H1 (cell line): ENCODE measurements around the gene FANK1. TPM values are rescaled to one million over a fixed set of nuclear protein-coding genes. Genes with fewer than 3 reads are reported as not detected.

Experiments used
- CTCF ChIA-PET: fragments of 300-600 bp; sonication (Branson Sonifier 250); formaldehyde crosslinking; loops from one replicate; lab custom pipeline; 2021; ENCODE audit not compliant: partially characterized antibody; lab: Charles Lee
- POLR2A ChIA-PET: fragments of 300-600 bp; sonication (Branson Sonifier 250); formaldehyde crosslinking; loops from one replicate; lab custom pipeline; 2021; ENCODE audit warnings: inconsistent platforms; ENCODE audit not compliant: partially characterized antibody; lab: Charles Lee
- DNase-seq, 2 experiments: peaks; one replicate each; pipeline versions ENCODE4 v3.0.0 to v3.0.0-alpha.2; 2010 to 2022; ENCODE audit warnings: low spot score in 2 of 2, low read depth in 1 of 2, mixed read lengths in 1 of 2
- FAIRE-seq: peaks from 2 replicates; lab custom pipeline; 2011; peaks lifted over from hg19 to GRCh38; lab: Jason Lieb, UNC
- H2AFZ ChIP-seq: 2 replicates; pipeline ENCODE4 v1.8.1; 2012; ENCODE audit warnings: low read length, inconsistent platforms
- H2AK5ac ChIP-seq: 2 replicates; pipeline ENCODE4 v1.6.1; 2013; ENCODE audit warnings: low read depth, low read length
- H2BK120ac ChIP-seq: replicated peaks from 2 replicates; pipeline ENCODE3; 2013; ENCODE audit warnings: low read depth, low read length, inconsistent platforms
- H2BK12ac ChIP-seq: 2 replicates; pipeline ENCODE4 v1.6.1; 2013; ENCODE audit warnings: low read depth, low read length
- H2BK15ac ChIP-seq: 2 replicates; pipeline ENCODE4 v1.6.1; 2013; ENCODE audit warnings: low read length
- H2BK20ac ChIP-seq: 2 replicates; pipeline ENCODE4 v1.6.1; 2013; ENCODE audit warnings: low read length
- H2BK5ac ChIP-seq: 2 replicates; pipeline ENCODE4 v1.6.1; 2013; ENCODE audit warnings: low read depth, low read length
- H3K14ac ChIP-seq: 2 replicates; pipeline ENCODE4 v1.6.1; 2013; ENCODE audit warnings: inconsistent platforms; ENCODE audit not compliant: insufficient read length
- H3K18ac ChIP-seq: 2 replicates; pipeline ENCODE4 v1.6.1; 2013; ENCODE audit warnings: low read length; ENCODE audit errors: extremely low read depth
- H3K23ac ChIP-seq: 2 replicates; pipeline ENCODE4 v1.6.1; 2013; ENCODE audit warnings: inconsistent platforms; ENCODE audit not compliant: insufficient read length
- H3K23me2 ChIP-seq: 2 replicates; pipeline ENCODE4 v1.6.1; 2013; ENCODE audit warnings: low read depth, low read length
- H3K27ac ChIP-seq: 2 replicates; pipeline ENCODE4 v1.6.1; 2011; ENCODE audit warnings: low read depth, low read length, inconsistent platforms
- H3K27me3 ChIP-seq, 4 experiments: replicated peaks in 1 of 4; 1 replicate in 1 of 4; 2 replicates in 3 of 4; pipeline versions ENCODE4 v1.6.1 to v1.8.1; 2011 to 2013; ENCODE audit warnings: low read length in 3 of 4, mild to moderate bottlenecking in 3 of 4, inconsistent platforms in 2 of 4, mixed read lengths in 2 of 4, moderate library complexity in 1 of 4; ENCODE audit not compliant: control insufficient read depth in 3 of 4, insufficient read depth in 3 of 4; ENCODE audit errors: extremely low read depth in 1 of 4
- H3K36me3 ChIP-seq, 4 experiments: 2 replicates each; pipeline versions ENCODE4 v1.6.1 to v1.8.1; 2011 to 2013; ENCODE audit warnings: mild to moderate bottlenecking in 4 of 4, low read length in 3 of 4, moderate library complexity in 2 of 4, control low read depth in 1 of 4, inconsistent platforms in 1 of 4; ENCODE audit not compliant: insufficient read depth in 4 of 4, control insufficient read depth in 2 of 4
- H3K4ac ChIP-seq: replicated peaks from 2 replicates; pipeline ENCODE3; 2013; ENCODE audit warnings: low read length, low read depth, mixed read lengths, inconsistent platforms; ENCODE audit not compliant: insufficient read length
- H3K4me1 ChIP-seq, 4 experiments: replicated peaks in 1 of 4; 1 replicate in 1 of 4; 2 replicates in 3 of 4; pipeline versions ENCODE4 v1.6.1 to v1.8.1; 2011 to 2013; ENCODE audit warnings: low read length in 3 of 4, inconsistent platforms in 2 of 4, mixed read lengths in 1 of 4; ENCODE audit not compliant: insufficient read depth in 4 of 4, control insufficient read depth in 3 of 4
- H3K4me2 ChIP-seq, 2 experiments: 2 replicates each; pipeline versions ENCODE4 v1.6.1 to v1.8.1; 2011 to 2013; ENCODE audit warnings: low read depth in 2 of 2, low read length in 2 of 2, control low read depth in 1 of 2, inconsistent platforms in 1 of 2, mild to moderate bottlenecking in 1 of 2; ENCODE audit not compliant: insufficient read depth in 1 of 2
- H3K4me3 ChIP-seq, 4 experiments: fragments of 200-600, 300-600 bp in 1 of 4; sonication (generic), shearing (Covaris generic), sonication (Bioruptor Twin) in 1 of 4; 2 replicates each; pipeline versions ENCODE4 v1.5.1 to v1.8.1; 2011 to 2016; ENCODE audit warnings: low read length in 4 of 4, low read depth in 3 of 4, control low read depth in 2 of 4, inconsistent platforms in 2 of 4, mild to moderate bottlenecking in 2 of 4, mixed read lengths in 1 of 4, moderate library complexity in 1 of 4; ENCODE audit not compliant: insufficient read depth in 2 of 4; ENCODE audit errors: extremely low read depth in 1 of 4
- H3K56ac ChIP-seq: replicated peaks from 2 replicates; pipeline ENCODE3; 2013; ENCODE audit warnings: low read depth, mild to moderate bottlenecking, mixed read lengths, low read length, inconsistent platforms; ENCODE audit not compliant: insufficient read length
- H3K79me1 ChIP-seq: 2 replicates; pipeline ENCODE4 v1.6.1; 2013; ENCODE audit warnings: low read depth, low read length, control low read depth
- H3K79me2 ChIP-seq, 2 experiments: 2 replicates each; pipeline versions ENCODE4 v1.6.1 to v1.8.1; 2012 to 2013; ENCODE audit warnings: low read length in 2 of 2, mild to moderate bottlenecking in 2 of 2, inconsistent platforms in 1 of 2; ENCODE audit not compliant: insufficient read depth in 2 of 2, control insufficient read depth in 1 of 2
- H3K9ac ChIP-seq, 4 experiments: replicated peaks in 1 of 4; 1 replicate in 1 of 4; 2 replicates in 3 of 4; pipeline versions ENCODE4 v1.6.1 to v1.8.1; 2011 to 2013; ENCODE audit warnings: low read depth in 3 of 4, low read length in 3 of 4, control low read depth in 2 of 4, mild to moderate bottlenecking in 2 of 4, moderate library complexity in 2 of 4, inconsistent platforms in 1 of 4; ENCODE audit errors: extremely low read depth in 1 of 4
- H3K9me3 ChIP-seq, 2 experiments: 2 replicates each; pipeline versions ENCODE4 v1.6.1 to v1.8.1; 2012 to 2013; ENCODE audit warnings: mild to moderate bottlenecking in 2 of 2, moderate library complexity in 2 of 2, control low read depth in 1 of 2, inconsistent platforms in 1 of 2, low read depth in 1 of 2, low read length in 1 of 2, mixed read lengths in 1 of 2; ENCODE audit not compliant: insufficient read depth in 2 of 2
- H4K20me1 ChIP-seq, 2 experiments: replicated peaks in 1 of 2; 2 replicates each; pipeline versions ENCODE3 to v1.8.1; 2011 to 2013; ENCODE audit warnings: inconsistent platforms in 2 of 2, low read length in 2 of 2, mild to moderate bottlenecking in 1 of 2; ENCODE audit not compliant: insufficient read depth in 2 of 2, control insufficient read depth in 1 of 2
- H4K5ac ChIP-seq: 2 replicates; pipeline ENCODE4 v1.6.1; 2013; ENCODE audit warnings: low read length, low read depth, mixed read lengths, inconsistent platforms; ENCODE audit not compliant: insufficient read length
- H4K8ac ChIP-seq: 2 replicates; pipeline ENCODE4 v1.8.0; 2013; ENCODE audit warnings: mild to moderate bottlenecking, moderate library complexity, low read length, inconsistent platforms; ENCODE audit not compliant: insufficient read depth; ENCODE audit errors: extremely low read depth
- H4K91ac ChIP-seq: replicated peaks from 2 replicates; pipeline ENCODE3; 2013; ENCODE audit warnings: low read length, mixed read lengths, inconsistent platforms; ENCODE audit not compliant: insufficient read length
- BCL11A ChIP-seq, 2 experiments: IDR thresholded peaks; one replicate each; pipeline ENCODE4 v1.6.1; 2011; ENCODE audit warnings: low read depth in 2 of 2, low read length in 2 of 2, mild to moderate bottlenecking in 2 of 2
- CHD2 ChIP-seq: IDR thresholded peaks from 2 replicates; pipeline ENCODE4 v1.6.1; 2012; ENCODE audit warnings: low read length, improper control_type of control experiment
- CTBP2 ChIP-seq: IDR thresholded peaks from 2 replicates; pipeline ENCODE4 v1.7.0; 2011; ENCODE audit warnings: borderline replicate concordance, mild to moderate bottlenecking, moderate library complexity, mixed read lengths, low read length; ENCODE audit not compliant: insufficient read depth, insufficient read length
- EP300 ChIP-seq, 2 experiments: IDR thresholded peaks; 1 replicate in 1 of 2; 2 replicates in 1 of 2; pipeline ENCODE4 v1.6.1; 2011 to 2012; ENCODE audit warnings: low read depth in 2 of 2, low read length in 2 of 2, mild to moderate bottlenecking in 2 of 2, borderline replicate concordance in 1 of 2, inconsistent platforms in 1 of 2, moderate library complexity in 1 of 2
- GABPA ChIP-seq: IDR thresholded peaks from 2 replicates; pipeline ENCODE4 v1.6.1; 2011; ENCODE audit warnings: mild to moderate bottlenecking, low read length, moderate library complexity, borderline replicate concordance; ENCODE audit not compliant: insufficient read depth
- KDM1A ChIP-seq: fragments of 200-600, 300-600 bp; sonication (generic); IDR thresholded peaks from 2 replicates; pipeline ENCODE4 v1.7.1; 2016; ENCODE audit warnings: mild to moderate bottlenecking, low read length, borderline replicate concordance
- KDM4A ChIP-seq: IDR thresholded peaks from one replicate; pipeline ENCODE4 v1.7.1; 2012; ENCODE audit warnings: low read depth, mild to moderate bottlenecking, moderate library complexity, low read length, inconsistent platforms; ENCODE audit not compliant: severe bottlenecking
- POU5F1 ChIP-seq: IDR thresholded peaks from 2 replicates; pipeline ENCODE4 v1.6.1; 2011; ENCODE audit warnings: low read depth, mild to moderate bottlenecking, low read length, moderate library complexity
- SRF ChIP-seq: IDR thresholded peaks from 2 replicates; pipeline ENCODE4 v1.6.1; 2011; ENCODE audit warnings: mild to moderate bottlenecking, low read depth, low read length, moderate library complexity
- TAF1 ChIP-seq: IDR thresholded peaks from 2 replicates; pipeline ENCODE4 v1.6.1; 2011; ENCODE audit warnings: mild to moderate bottlenecking, low read depth, low read length
- TBP ChIP-seq: IDR thresholded peaks from 2 replicates; pipeline ENCODE4 v1.6.1; 2011; ENCODE audit warnings: low read depth, low read length, improper control_type of control experiment
- WGBS, 2 experiments: shearing (Covaris generic) in 1 of 2; methylation state at CpG; one replicate each; pipeline versions ENCODE4 v1.1.6 to v1.1.7; 2013 to 2015; ENCODE audit warnings: low lambda C conversion rate in 2 of 2, mixed read lengths in 2 of 2, inconsistent platforms in 1 of 2, low coverage in 1 of 2, missing lambda C conversion rate in 1 of 2; ENCODE audit not compliant: insufficient replicate concordance in 2 of 2, insufficient coverage in 1 of 2, insufficient read length in 1 of 2; ENCODE audit errors: extremely low coverage in 1 of 2, missing lambda C conversion rate in 1 of 2; 5-methylcytosine and 5-hydroxymethylcytosine counted together
- polyA plus RNA-seq, 7 experiments: library from polyadenylated mRNA; depleted of rRNA in 3 of 7; stranded (reverse) in 5 of 7; unstranded in 2 of 7; fragments of >200 nt in 5 of 7; fragments of 200-250 nt in 2 of 7; gene quantifications; 1 replicate in 5 of 7; 2 replicates in 1 of 7; 4 replicates in 1 of 7; pipeline versions ENCODE4 v1.2.1 to v1.2.3, GENCODE V29; 2011 to 2013; ENCODE audit warnings: missing spikeins in 2 of 7, mixed read lengths in 2 of 7
- total RNA-seq: library from RNA; stranded (reverse); fragmentation: NEBNext Ultra II Directional; extraction: Animal tissue kit (Norgen Biotek cat#: 25700); gene quantifications from 2 replicates; pipeline ENCODE4 v1.2.1, GENCODE V29; 2021
- TF ChIP-seq, protein P1 (sequence below), 3 experiments: IDR thresholded peaks; 1 replicate in 2 of 3; 2 replicates in 1 of 3; pipeline versions ENCODE4 v1.5.1 to v1.6.1; 2011; ENCODE audit warnings: low read length in 3 of 3, mild to moderate bottlenecking in 3 of 3, inconsistent platforms in 2 of 3, low read depth in 1 of 3, moderate library complexity in 1 of 3; ENCODE audit not compliant: insufficient read depth in 1 of 3; ENCODE audit errors: control extremely low read depth in 1 of 3

Gene FANK1
- total and polyA plus RNA-seq, 2 of the 8 experiments (the other 6 are each of a cell fraction or from before 2014, with no cell fraction given): 1.2 TPM; not detected in 1

DNA sequence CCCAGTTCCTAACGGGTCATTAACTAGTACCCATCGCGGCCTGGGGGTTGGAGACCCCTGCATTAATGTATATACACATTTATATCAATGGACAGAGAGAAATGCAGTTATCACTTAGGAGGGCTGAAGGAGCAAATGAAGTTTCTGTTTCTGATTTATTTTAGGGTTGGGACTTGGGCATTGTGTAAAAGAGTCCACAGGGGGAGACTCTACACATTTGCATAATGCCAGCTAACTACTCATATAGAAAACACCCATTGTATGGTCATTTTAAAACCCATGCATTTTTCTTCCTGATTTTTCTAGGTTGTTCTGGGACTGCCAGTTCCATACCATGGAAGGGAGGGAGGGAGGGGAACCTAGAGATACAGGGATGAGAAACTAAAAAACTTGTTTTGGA is 49.5 kb upstream of the FANK1 start:
- no peak overlapping the region for H2BK5ac ChIP-seq
- H3K27me3 ChIP-seq: no peaks in the 10 kb centered on the region
- no peak overlapping the region for H3K27ac ChIP-seq
- ChIA-PET CTCF (no interaction called here), POLR2A (interaction anchor here (2.1 kb wide), 1 partner anchor 10 kb away, joined by 5 read pairs; no protein-coding TSS in a partner anchor)
- H4K5ac ChIP-seq: no peak overlapping the region
- H2BK12ac ChIP-seq: no peak overlapping the region
- H4K91ac ChIP-seq: no peak overlapping the region
- H2BK20ac ChIP-seq: no peak overlapping the region
- H2AFZ ChIP-seq: no peak overlapping the region
- H2AK5ac ChIP-seq: no peak overlapping the region
- 100% methylated on average over 3 of the region's 3 CpGs; no CpG with 5 or more reads in 1 of the 2 experiments for WGBS, 2 experiments
- no peak overlapping the region for H3K4me3 ChIP-seq
- no peak overlapping the region for H3K56ac ChIP-seq
- no peak overlapping the region for H2BK15ac ChIP-seq
- no peak overlapping the region for H3K23ac ChIP-seq
- H3K23me2 ChIP-seq: no peaks in the 10 kb centered on the region
- H3K4me1 ChIP-seq: no peaks in the 10 kb centered on the region
- peaks cover 0 to 1% of the 10 kb centered on the region in 2 experiments for H4K20me1 ChIP-seq
- no peak overlapping the region for H3K4me2 ChIP-seq
- no peak overlapping the region for H2BK120ac ChIP-seq
- H3K18ac ChIP-seq: no peak overlapping the region
- H3K9me3 ChIP-seq: no peaks in the 10 kb centered on the region
- H4K8ac ChIP-seq: no peak overlapping the region
- H3K4ac ChIP-seq: no peak overlapping the region
- no peak for FAIRE-seq
- H3K79me1 ChIP-seq: no peaks in the 10 kb centered on the region
- no peaks in the 10 kb centered on the region for H3K79me2 ChIP-seq
- H3K9ac ChIP-seq: no peak overlapping the region
- peaks cover 0 to 11% (median 6%) of the 10 kb centered on the region in 4 experiments; a peak in 5 of 8 replicates for H3K36me3 ChIP-seq
- no peak for DNase-seq
- H3K14ac ChIP-seq: no peak overlapping the region
- no peak for TF ChIP-seq POU5F1
- TF ChIP-seq KDM1A: no peak
- no peak for TF ChIP-seq TAF1
- no peak for TF ChIP-seq SRF
- no peak for TF ChIP-seq BCL11A (IDR thresholded peaks at IDR 0.05; ENCODE audit: low read depth in 2 of 2, low read length in 2 of 2)
- no peak for TF ChIP-seq KDM4A
- TF ChIP-seq TBP: no peak
- no peak for TF ChIP-seq EP300 (IDR thresholded peaks at IDR 0.05; ENCODE audit: borderline replicate concordance in 1 of 2, low read depth in 2 of 2, low read length in 2 of 2)
- no peak for TF ChIP-seq CHD2
- no peak for TF ChIP-seq CTBP2
- TF ChIP-seq, protein P1, sequence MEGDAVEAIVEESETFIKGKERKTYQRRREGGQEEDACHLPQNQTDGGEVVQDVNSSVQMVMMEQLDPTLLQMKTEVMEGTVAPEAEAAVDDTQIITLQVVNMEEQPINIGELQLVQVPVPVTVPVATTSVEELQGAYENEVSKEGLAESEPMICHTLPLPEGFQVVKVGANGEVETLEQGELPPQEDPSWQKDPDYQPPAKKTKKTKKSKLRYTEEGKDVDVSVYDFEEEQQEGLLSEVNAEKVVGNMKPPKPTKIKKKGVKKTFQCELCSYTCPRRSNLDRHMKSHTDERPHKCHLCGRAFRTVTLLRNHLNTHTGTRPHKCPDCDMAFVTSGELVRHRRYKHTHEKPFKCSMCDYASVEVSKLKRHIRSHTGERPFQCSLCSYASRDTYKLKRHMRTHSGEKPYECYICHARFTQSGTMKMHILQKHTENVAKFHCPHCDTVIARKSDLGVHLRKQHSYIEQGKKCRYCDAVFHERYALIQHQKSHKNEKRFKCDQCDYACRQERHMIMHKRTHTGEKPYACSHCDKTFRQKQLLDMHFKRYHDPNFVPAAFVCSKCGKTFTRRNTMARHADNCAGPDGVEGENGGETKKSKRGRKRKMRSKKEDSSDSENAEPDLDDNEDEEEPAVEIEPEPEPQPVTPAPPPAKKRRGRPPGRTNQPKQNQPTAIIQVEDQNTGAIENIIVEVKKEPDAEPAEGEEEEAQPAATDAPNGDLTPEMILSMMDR (IDR thresholded peaks at IDR 0.05; ENCODE audit: control extremely low read depth in 1 of 3, insufficient read depth in 1 of 3, low read depth in 1 of 3, low read length in 3 of 3): no peak
- no peak for TF ChIP-seq GABPA
